Central memory CD8-positive, alpha-beta T cell (primary cell): ENCODE results near the gene ITPR1.
"Not testable (repeated sequence)": the region's sequence is repeated elsewhere in the genome, so short reads cannot be mapped to it uniquely, and the experiment has no call there.

Source experiments
- ATAC-seq: fragments of 150-1000 bp; cut with Tn5 transposase; replicated peaks from 2 replicates; pipeline ENCODE4 v1.10.0; 2022; ENCODE audit warnings: mild to moderate bottlenecking, moderate FRiP score, moderate number of reproducible peaks; ENCODE audit not compliant: poor library complexity, severe bottlenecking; ENCODE audit errors: extremely low read depth
- DNase-seq, 2 donors: peaks; one replicate each; pipeline ENCODE4 v3.0.0; 2021; ENCODE audit warnings: low spot score in 2 of 2
- H3K27ac Mint-ChIP-seq: one replicate; pipeline ENCODE4 v1.8.0; 2022; ENCODE audit warnings: low read depth, mild to moderate bottlenecking, moderate library complexity, mixed read lengths
- H3K27me3 Mint-ChIP-seq: one replicate; pipeline ENCODE4 v1.8.0; 2022; ENCODE audit warnings: mixed read lengths
- H3K36me3 Mint-ChIP-seq: one replicate; pipeline ENCODE4 v1.8.0; 2022; ENCODE audit warnings: mild to moderate bottlenecking, moderate library complexity, mixed read lengths; ENCODE audit not compliant: insufficient read depth
- H3K4me1 Mint-ChIP-seq: one replicate; pipeline ENCODE4 v1.8.0; 2022; ENCODE audit warnings: mixed read lengths
- H3K4me3 Mint-ChIP-seq: one replicate; pipeline ENCODE4 v1.8.0; 2022; ENCODE audit warnings: mild to moderate bottlenecking, moderate library complexity, mixed read lengths
- H3K9me3 Mint-ChIP-seq: one replicate; pipeline ENCODE4 v1.8.0; 2022; ENCODE audit warnings: mixed read lengths

The ITPR1 gene

DNA sequence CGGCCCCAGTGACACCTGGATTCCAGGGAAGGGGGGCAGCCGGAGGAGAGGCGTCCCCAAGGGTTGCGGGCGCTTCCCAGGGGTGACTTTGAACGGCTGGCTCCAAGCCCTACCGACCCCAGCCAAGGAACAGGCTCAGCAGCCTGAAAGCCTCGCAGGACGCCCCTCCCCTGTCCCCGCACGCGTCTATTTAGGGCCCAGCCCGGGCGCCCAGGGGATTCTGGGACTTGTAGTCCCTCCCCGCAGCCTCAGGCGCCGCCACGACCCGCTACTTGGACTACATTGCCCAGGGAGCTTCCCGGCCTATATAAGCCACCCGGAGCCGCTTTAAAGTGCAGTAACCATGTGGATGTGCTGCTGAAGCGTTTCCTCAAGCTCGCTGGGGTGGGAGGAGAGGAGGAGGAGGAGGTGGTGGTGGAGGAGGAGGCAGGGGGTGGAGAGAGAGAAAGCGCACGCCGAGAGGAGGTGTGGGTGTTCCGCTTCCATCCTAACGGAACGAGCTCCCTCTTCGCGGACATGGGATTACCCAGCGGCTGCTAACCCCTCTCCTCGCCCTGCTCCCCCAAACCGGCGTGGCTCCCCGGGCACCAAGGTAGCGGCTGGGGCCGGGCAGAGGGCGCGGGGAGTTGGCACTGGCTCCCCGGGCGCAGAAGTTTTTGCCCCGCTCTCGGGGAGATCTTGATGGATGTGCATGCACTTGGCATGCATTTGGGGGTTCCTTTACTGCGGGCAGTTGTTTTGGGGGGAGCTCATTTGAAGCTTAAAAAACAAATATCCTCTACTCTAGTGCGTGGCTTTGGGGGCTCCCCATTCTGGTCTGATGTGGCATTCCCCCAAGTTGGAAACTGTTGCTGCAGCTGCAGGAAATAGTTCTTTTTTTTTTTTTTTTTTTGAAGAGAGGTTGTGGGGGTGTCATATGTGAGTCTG is at the start of gene ITPR1:
Gene ITPR1 (plus strand): TSS at position 335 of the 927 bp plus-strand sequence. CDS start 23,144 bp downstream, outside the sequence.
- Mint-ChIP-seq H3K4me3 (peak within 1 kb of the TSS; percentile 95), H3K4me1 (peaks cover 46% of the 10 kb centered on the region), H3K9me3 (no peaks in the 10 kb centered on the region), H3K36me3 (peaks cover 24% of the 10 kb centered on the region), H3K27me3 (no peaks in the 10 kb centered on the region), H3K27ac (peak within 1 kb of the TSS; percentile 92)
- ATAC-seq (peak; percentile 87), DNase-seq (peak; percentile 94 to 97)

DNA sequence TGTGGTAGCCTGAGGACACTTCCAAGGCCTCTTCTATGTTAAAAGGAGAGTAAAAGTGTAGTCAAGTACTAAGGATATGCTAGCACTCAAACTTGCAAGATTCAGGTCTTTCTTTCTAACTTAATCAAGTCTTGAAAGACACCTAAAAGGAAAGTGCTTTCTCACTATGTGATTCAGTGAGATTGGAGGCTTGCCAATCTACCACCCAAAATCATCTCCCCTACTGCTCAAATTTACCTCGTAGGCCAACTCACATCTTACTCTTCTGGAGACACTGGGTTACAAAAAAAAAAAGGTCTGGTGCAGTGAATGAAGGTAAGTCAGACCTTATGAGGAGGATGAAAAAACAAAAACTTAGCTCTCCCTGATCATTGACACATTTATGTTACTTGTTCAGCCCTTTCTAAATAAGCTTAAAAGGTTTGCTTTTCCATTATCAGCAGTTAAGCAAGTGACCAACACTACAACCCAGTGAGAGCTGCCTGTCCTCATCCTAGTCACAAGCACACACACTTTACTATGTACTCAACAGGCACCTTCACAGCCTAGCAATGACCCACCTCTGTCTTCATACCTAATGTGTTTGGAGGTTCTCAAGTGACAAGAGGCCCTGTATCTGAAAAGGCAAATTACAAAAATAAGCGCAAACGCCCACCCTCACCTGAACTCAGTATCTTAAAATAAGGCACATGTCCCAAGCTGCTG is 45.7 kb upstream of the ITPR1 start:
- DNase-seq, result no peak
- Mint-ChIP-seq H3K27me3 (no peaks in the 10 kb centered on the region), H3K4me1 (no peaks in the 10 kb centered on the region), H3K27ac (no peak overlapping the region), H3K9me3 (no peaks in the 10 kb centered on the region), H3K4me3 (no peak overlapping the region), H3K36me3 (peaks cover 18% of the 10 kb centered on the region)
- ATAC-seq, result no peak

DNA sequence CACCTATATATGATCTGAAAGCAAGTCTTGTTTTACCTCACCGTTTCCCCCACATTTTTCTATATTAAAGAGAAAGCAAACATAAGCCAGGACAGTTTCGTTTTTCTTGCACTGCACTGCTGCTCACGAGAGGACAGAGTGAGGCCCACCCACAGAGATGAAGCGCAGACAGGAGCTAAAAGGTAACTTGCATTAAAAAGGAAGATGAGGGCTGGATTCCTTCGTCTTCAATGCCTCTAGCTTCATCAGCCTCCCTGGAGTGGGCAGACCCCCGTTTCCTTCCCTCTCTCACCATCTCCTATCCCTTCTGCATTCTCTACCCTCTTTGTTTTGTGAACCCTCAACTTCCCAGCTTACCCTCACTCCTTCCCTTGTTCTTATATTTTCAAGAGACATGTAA is 45.0 kb upstream of the ITPR1 start:
- Mint-ChIP-seq H3K27me3 (no peaks in the 10 kb centered on the region), H3K9me3 (no peaks in the 10 kb centered on the region), H3K27ac (no peak overlapping the region), H3K36me3 (peaks cover 18% of the 10 kb centered on the region), H3K4me1 (no peaks in the 10 kb centered on the region), H3K4me3 (no peak overlapping the region)
- DNase-seq (no peak), ATAC-seq (no peak)

DNA sequence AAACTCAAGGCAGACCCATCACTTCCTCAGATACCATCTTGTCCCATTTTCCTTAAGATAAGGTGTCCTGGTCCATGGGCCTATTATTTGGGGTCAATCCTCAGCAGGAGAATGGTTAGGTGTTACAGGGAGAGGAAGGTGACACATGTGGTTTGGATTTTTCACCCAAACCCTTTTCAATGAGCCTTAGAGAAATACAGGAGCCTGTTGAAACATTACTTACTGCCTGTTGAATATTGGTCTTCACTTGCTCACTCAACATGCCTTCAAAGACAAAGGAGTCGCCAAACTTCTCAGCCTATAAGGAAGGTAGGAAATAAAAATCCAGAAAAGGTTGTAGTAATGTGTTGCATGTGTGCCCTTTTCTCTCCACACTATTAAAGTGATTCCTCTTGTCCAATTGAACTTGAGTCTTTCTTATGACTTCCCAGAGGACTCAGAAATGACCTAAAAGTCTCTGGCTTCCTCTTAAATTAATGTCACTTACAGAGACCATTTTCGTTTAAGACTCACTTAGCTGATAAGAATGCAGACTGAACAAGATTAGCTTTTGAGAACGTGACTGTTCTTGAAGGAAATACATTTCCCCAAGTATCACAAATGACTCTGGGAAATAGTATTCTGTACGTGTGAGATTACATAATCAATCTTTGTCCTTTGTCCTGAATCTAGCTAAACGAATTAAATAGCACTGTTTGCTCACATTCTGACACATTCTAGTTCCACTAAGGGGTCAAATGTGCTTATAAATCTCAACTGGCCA is 43.9 kb upstream of the ITPR1 start:
- Mint-ChIP-seq H3K4me3 (no peak overlapping the region), H3K27ac (no peak overlapping the region), H3K4me1 (no peaks in the 10 kb centered on the region), H3K36me3 (peaks cover 15% of the 10 kb centered on the region), H3K27me3 (no peaks in the 10 kb centered on the region), H3K9me3 (no peaks in the 10 kb centered on the region)
- ATAC-seq, result no peak
- no peak for DNase-seq

DNA sequence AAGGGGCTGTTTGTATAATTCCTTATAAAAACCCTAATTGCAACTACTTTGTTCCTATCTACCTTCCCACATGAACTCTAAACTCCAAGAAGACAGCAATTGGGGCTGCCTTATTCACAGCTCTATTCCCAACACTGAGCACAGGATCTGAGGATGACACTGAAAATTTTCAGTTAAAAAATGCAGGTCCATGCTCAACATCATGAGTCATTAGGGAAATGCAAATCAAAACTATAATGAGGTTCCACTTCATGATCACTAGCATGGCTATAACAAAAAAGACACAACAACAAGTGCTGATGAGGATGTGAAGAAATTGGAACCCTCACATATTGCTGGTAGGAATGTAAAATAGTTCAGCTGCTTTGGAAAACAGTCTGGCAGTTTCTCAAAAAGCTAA is 39.0 kb upstream of the ITPR1 start:
- Mint-ChIP-seq H3K27ac (no peak overlapping the region), H3K9me3 (no peaks in the 10 kb centered on the region), H3K4me1 (no peaks in the 10 kb centered on the region), H3K36me3 (peaks cover 5% of the 10 kb centered on the region), H3K4me3 (no peak overlapping the region), H3K27me3 (no peaks in the 10 kb centered on the region)
- ATAC-seq (no peak), DNase-seq (no peak)

DNA sequence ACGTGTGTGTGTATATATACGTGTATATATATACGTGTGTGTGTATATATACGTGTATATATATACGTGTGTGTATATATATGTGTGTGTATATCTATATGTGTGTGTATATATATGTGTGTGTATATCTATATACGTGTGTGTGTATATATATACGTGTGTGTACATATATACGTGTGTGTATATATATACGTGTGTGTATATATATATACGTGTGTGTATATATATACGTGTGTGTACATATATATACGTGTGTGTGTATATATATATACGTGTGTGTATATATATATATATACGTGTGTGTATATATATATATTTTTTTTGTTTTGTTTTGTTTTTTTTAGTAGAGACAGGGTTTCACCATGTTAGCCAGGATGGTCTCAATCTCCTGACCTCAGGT is 36.4 kb upstream of the ITPR1 start:
- not testable (repeated sequence) for H3K27me3 Mint-ChIP-seq, H3K4me1 Mint-ChIP-seq, DNase-seq, H3K9me3 Mint-ChIP-seq, ATAC-seq, H3K27ac Mint-ChIP-seq, H3K36me3 Mint-ChIP-seq, H3K4me3 Mint-ChIP-seq

DNA sequence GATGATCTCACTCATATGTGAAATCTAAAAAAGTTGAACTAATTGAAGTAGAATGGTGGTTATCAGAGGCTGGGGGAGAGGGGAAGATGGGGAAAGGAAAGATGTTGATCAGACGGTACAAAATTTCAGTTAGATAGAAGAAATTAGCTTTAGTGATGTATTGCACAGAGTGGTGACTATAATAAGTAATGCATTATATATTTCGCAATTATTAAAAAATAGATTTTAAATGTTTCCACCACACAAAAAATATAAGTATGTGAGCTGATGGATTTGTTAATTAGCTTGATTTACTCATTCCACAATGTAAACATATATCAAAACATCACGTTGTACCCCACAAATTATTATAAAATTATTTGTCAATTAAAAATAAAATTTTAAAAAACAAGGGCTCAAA is 34.2 kb upstream of the ITPR1 start:
- Mint-ChIP-seq H3K27ac (no peak overlapping the region), H3K27me3 (no peaks in the 10 kb centered on the region), H3K9me3 (no peaks in the 10 kb centered on the region), H3K4me1 (no peaks in the 10 kb centered on the region), H3K36me3 (peaks cover 2% of the 10 kb centered on the region), H3K4me3 (no peak overlapping the region)
- no peak for ATAC-seq
- no peak for DNase-seq

DNA sequence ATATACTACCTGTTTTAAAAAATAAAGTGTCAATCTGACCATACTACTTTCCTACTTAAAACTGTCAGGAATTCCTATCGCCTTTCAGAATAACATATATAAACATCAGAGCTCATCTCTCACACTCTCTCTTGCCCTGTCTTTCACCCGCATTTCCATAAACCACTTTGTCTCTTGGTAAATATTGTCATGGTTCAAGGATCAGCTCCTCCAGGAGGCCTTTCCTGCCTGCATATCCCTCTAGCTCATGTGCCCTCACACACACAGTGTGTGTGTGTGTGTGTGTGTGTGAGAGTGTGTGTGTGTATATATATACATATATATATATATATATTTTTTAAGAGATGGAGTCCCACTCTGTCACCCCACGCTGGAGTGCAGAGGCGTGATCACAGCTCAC is 32.8 kb upstream of the ITPR1 start:
- Mint-ChIP-seq H3K27ac (no peak overlapping the region), H3K4me1 (peaks cover 2% of the 10 kb centered on the region), H3K4me3 (no peak overlapping the region), H3K36me3 (peaks cover 3% of the 10 kb centered on the region), H3K27me3 (no peaks in the 10 kb centered on the region), H3K9me3 (no peaks in the 10 kb centered on the region)
- DNase-seq, result no peak
- no peak for ATAC-seq

DNA sequence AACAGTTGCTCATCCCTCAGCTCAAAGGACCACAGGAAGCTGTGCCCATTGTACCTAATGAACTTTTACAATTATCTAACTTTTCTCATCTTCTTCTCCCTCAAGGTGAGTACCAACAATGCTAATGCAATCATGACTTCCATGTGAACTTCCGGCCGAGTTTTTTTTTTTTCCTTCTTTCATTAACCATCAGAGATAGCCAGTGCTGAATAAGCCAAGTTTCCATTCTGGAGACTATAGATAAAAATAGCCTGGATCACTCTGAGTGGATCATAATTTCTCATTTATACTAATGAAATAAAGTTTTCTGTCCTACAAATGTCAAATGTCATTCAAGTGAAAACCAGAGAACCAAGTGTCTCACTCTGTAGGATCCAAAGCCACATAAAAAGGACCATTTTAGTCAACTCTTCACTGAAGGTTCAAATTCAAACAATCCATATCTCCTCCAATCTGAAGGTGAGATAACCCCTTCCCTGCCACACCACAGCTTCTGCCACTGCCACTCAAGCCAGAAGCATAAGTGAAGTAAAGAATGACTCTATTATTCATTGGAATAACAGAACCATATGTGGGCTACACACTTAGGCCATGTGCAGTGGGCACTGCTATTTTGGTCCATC is 31.6 kb upstream of the ITPR1 start:
- no peaks in the 10 kb centered on the region for H3K9me3 Mint-ChIP-seq
- no peak overlapping the region for H3K4me3 Mint-ChIP-seq
- H3K36me3 Mint-ChIP-seq, result peaks cover 3% of the 10 kb centered on the region
- ATAC-seq, result no peak
- peaks cover 11% of the 10 kb centered on the region for H3K4me1 Mint-ChIP-seq
- no peak overlapping the region for H3K27ac Mint-ChIP-seq
- H3K27me3 Mint-ChIP-seq, result no peaks in the 10 kb centered on the region
- no peak for DNase-seq

DNA sequence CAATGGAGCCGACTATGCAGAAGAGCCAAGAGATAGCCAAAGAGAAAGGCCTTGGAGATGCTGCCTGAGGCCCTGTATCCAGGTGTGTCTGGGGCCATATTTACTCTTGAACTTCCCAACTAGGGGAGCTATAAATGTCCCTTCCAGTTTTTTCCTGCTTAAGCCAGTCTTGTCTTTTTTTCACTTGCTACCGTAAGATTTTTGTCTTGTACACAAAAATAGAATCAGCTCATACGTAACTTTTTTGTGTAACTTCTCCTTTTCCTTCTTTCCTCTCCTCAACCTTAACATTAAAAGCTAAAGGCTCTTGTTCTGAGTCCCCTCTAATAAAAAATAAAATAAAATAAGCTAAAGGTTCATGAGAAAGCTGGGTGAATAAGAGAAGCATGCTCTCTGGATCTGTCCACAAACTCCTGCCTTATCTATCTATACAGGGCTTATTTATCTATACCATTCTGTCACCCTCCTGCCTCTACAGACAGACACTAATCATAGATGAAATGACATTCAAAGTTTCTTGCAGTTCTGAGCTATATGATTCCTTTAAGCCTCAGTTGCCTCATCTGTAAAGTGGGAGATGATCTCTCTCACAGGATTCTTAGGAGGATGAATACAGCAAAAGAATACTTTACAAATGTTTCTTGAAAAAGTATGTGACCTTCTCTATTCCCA is 30.6 kb upstream of the ITPR1 start:
- ATAC-seq (no peak), DNase-seq (no peak)
- no peak overlapping the region for H3K4me3 Mint-ChIP-seq
- H3K27me3 Mint-ChIP-seq, result no peaks in the 10 kb centered on the region
- peaks cover 12% of the 10 kb centered on the region for H3K4me1 Mint-ChIP-seq
- H3K36me3 Mint-ChIP-seq, result peaks cover 7% of the 10 kb centered on the region
- H3K9me3 Mint-ChIP-seq, result no peaks in the 10 kb centered on the region
- no peak overlapping the region for H3K27ac Mint-ChIP-seq

DNA sequence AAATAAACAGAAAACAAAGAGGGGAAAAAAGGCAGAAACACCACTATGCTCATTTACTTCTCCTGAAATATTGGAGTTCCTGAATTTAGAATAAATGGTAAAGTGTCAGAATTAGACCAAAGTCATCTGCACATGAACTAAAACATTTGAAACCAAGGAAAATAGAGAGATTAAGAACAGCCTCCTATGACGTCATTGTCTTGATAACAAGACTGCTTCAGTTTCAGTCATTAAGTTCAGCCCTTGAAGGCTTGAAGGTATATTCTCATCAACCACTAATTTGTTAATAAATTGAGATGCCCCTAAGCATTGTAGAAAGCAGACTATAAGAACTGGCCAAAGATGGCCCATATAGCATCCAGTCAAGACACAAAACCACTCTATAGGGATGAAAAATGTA is 28.6 kb upstream of the ITPR1 start:
- ATAC-seq (no peak), DNase-seq (no peak)
- H3K27me3 Mint-ChIP-seq, result no peaks in the 10 kb centered on the region
- H3K4me3 Mint-ChIP-seq, result no peak overlapping the region
- no peak overlapping the region for H3K27ac Mint-ChIP-seq
- peaks cover 12% of the 10 kb centered on the region for H3K4me1 Mint-ChIP-seq
- H3K9me3 Mint-ChIP-seq, result no peaks in the 10 kb centered on the region
- peaks cover 7% of the 10 kb centered on the region for H3K36me3 Mint-ChIP-seq
